Hepatocyte (in vitro differentiated cells): ENCODE results near the gene MAP3K21. TPM values are rescaled to one million over a fixed set of nuclear protein-coding genes. Genes with fewer than 3 reads are reported as not detected.

Experiments
- DNase-seq: peaks from one replicate; pipeline ENCODE4 v3.0.0-alpha.2; 2016; ENCODE audit warnings: low spot score
- H2AFZ ChIP-seq: fragments of 200-600 bp; sonication (generic); 2 replicates; pipeline ENCODE4 v1.6.0; 2016; ENCODE audit warnings: antibody characterized with exemption, mild to moderate bottlenecking
- H3K27ac ChIP-seq: fragments of 200-600 bp; sonication (generic); 2 replicates; pipeline ENCODE4 v1.5.1; 2016; ENCODE audit warnings: mild to moderate bottlenecking
- H3K27me3 ChIP-seq: fragments of 200-600 bp; sonication (generic); 2 replicates; pipeline ENCODE4 v1.6.1; 2016
- H3K36me3 ChIP-seq: fragments of 200-600 bp; sonication (generic); replicated peaks from 2 replicates; pipeline ENCODE4 v1.5.1; 2016; ENCODE audit warnings: low read depth; ENCODE audit not compliant: insufficient read depth
- H3K4me1 ChIP-seq: fragments of 200-600 bp; sonication (generic); 2 replicates; pipeline ENCODE4 v1.5.1; 2016; ENCODE audit warnings: mild to moderate bottlenecking, moderate library complexity; ENCODE audit not compliant: insufficient read depth
- H3K4me2 ChIP-seq: fragments of 200-600 bp; sonication (generic); 2 replicates; pipeline ENCODE4 v1.6.0; 2016
- H3K4me3 ChIP-seq: fragments of 200-600 bp; sonication (generic); 2 replicates; pipeline ENCODE4 v1.5.1; 2016; ENCODE audit warnings: mild to moderate bottlenecking
- H3K79me2 ChIP-seq: fragments of 200-600 bp; sonication (generic); 2 replicates; pipeline ENCODE4 v1.6.0; 2017; ENCODE audit warnings: mild to moderate bottlenecking
- H3K9me2 ChIP-seq: fragments of 200-600 bp; sonication (generic); replicated peaks from 2 replicates; pipeline ENCODE4 v1.6.0; 2017; ENCODE audit warnings: mild to moderate bottlenecking; ENCODE audit not compliant: insufficient read depth
- H3K9me3 ChIP-seq: fragments of 200-600 bp; sonication (generic); 2 replicates; pipeline ENCODE4 v1.5.1; 2016; ENCODE audit warnings: low read depth, mild to moderate bottlenecking
- H4K20me1 ChIP-seq: fragments of 200-600 bp; sonication (generic); 2 replicates; pipeline ENCODE4 v1.6.0; 2016; ENCODE audit warnings: mild to moderate bottlenecking; ENCODE audit not compliant: insufficient read depth, poor library complexity, severe bottlenecking
- CTCF ChIP-seq: fragments of 200-600 bp; sonication (generic); IDR thresholded peaks from 2 replicates; pipeline ENCODE4 v1.5.1; 2016; ENCODE audit warnings: antibody characterized with exemption, mild to moderate bottlenecking; ENCODE audit not compliant: poor library complexity
- EZH2 ChIP-seq: fragments of 200-600 bp; sonication (generic); IDR thresholded peaks from 2 replicates; pipeline ENCODE4 v1.6.1; 2016; ENCODE audit warnings: antibody characterized with exemption, mild to moderate bottlenecking, borderline replicate concordance
- EZH2phosphoT487 ChIP-seq: fragments of 200-600 bp; sonication (generic); IDR thresholded peaks from one replicate; pipeline ENCODE4 v1.6.1; 2018; ENCODE audit warnings: antibody characterized with exemption, mild to moderate bottlenecking, low read depth, moderate library complexity; ENCODE audit not compliant: unreplicated experiment, severe bottlenecking
- WGBS: methylation state at CpG from one replicate; pipeline ENCODE4 v1.1.6; 2016; ENCODE audit warnings: low lambda C conversion rate; ENCODE audit errors: missing lambda C conversion rate; 5-methylcytosine and 5-hydroxymethylcytosine counted together
- polyA plus RNA-seq: library from polyadenylated mRNA; unstranded; fragments of >200 nt; fragmentation: Nextera tagmentation; extraction: Ambion mirVana; gene quantifications from 2 replicates; pipeline ENCODE4 v1.2.1, GENCODE V29; 2016
- total RNA-seq: library from RNA; depleted of rRNA; stranded (reverse); fragments of >200 nt; gene quantifications from 2 replicates; pipeline ENCODE4 v1.2.3, GENCODE V29; 2014

Gene MAP3K21
- total and polyA plus RNA-seq, 2 experiments from 2014 or later = 2.5 to 6.9 TPM

- no peak overlapping the region for H3K27ac ChIP-seq
These were observed 14.6 kb downstream of the MAP3K21 start for GRCh38 chr1:233342086-233342485.

GRCh38 chr1:233343262-233343661 lies 15.7 kb downstream of the MAP3K21 start:
- WGBS = 92% methylated on average over 1 of the region's 1 CpG
- no peak for DNase-seq
- H3K27ac ChIP-seq = no peak overlapping the region

More at GRCh38 chr1:233342086-233342485, 14.6 kb downstream of the MAP3K21 start:
- no peak for TF ChIP-seq CTCF
- Histone ChIP-seq H3K9me3 (no peaks in the 10 kb centered on the region), H3K27me3 (no peaks in the 10 kb centered on the region), H3K4me3 (no peak overlapping the region), H3K4me1 (no peaks in the 10 kb centered on the region), H3K9me2 (no peaks in the 10 kb centered on the region), H3K36me3 (no peaks in the 10 kb centered on the region), H3K4me2 (no peak overlapping the region), H3K79me2 (peaks cover 28% of the 10 kb centered on the region), H2AFZ (no peak overlapping the region), H4K20me1 (no peaks in the 10 kb centered on the region)
- DNase-seq = no peak

GRCh38 chr1:233347338-233347737 lies 19.8 kb downstream of the MAP3K21 start:
- no peak overlapping the region for H3K4me2 ChIP-seq
- no peaks in the 10 kb centered on the region for H3K9me3 ChIP-seq
- TF ChIP-seq CTCF (no peak), EZH2phosphoT487 (no peak), EZH2 (no peak)
- no peaks in the 10 kb centered on the region for H3K79me2 ChIP-seq
- H3K27ac ChIP-seq = no peak overlapping the region
- WGBS = 73% methylated on average over 5 of the region's 5 CpGs
- no peak overlapping the region for H3K4me3 ChIP-seq
- H3K9me2 ChIP-seq = no peaks in the 10 kb centered on the region
- H3K4me1 ChIP-seq = no peaks in the 10 kb centered on the region
- H2AFZ ChIP-seq = no peak overlapping the region
- DNase-seq = no peak
- H3K27me3 ChIP-seq = no peaks in the 10 kb centered on the region
- no peaks in the 10 kb centered on the region for H4K20me1 ChIP-seq
- H3K36me3 ChIP-seq = no peaks in the 10 kb centered on the region

More at GRCh38 chr1:233343262-233343661, 15.7 kb downstream of the MAP3K21 start:
- Histone ChIP-seq H3K79me2 (peaks cover 16% of the 10 kb centered on the region), H3K27me3 (no peaks in the 10 kb centered on the region), H3K9me2 (no peaks in the 10 kb centered on the region), H2AFZ (no peak overlapping the region), H3K36me3 (no peaks in the 10 kb centered on the region), H3K4me2 (no peak overlapping the region), H3K4me1 (no peaks in the 10 kb centered on the region), H3K4me3 (no peak overlapping the region), H4K20me1 (no peaks in the 10 kb centered on the region), H3K9me3 (no peaks in the 10 kb centered on the region)
- TF ChIP-seq EZH2 (no peak), EZH2phosphoT487 (no peak), CTCF (no peak)

GRCh38 chr1:233349137-233349536 lies 21.6 kb downstream of the MAP3K21 start:
- H3K4me3 ChIP-seq = no peak overlapping the region
- 80% methylated on average over 5 of the region's 5 CpGs for WGBS
- no peak overlapping the region for H2AFZ ChIP-seq
- no peak overlapping the region for H3K27ac ChIP-seq
- H4K20me1 ChIP-seq = no peaks in the 10 kb centered on the region
- no peaks in the 10 kb centered on the region for H3K27me3 ChIP-seq
- H3K9me2 ChIP-seq = no peaks in the 10 kb centered on the region
- H3K9me3 ChIP-seq = no peaks in the 10 kb centered on the region
- no peaks in the 10 kb centered on the region for H3K4me1 ChIP-seq
- DNase-seq = no peak
- no peaks in the 10 kb centered on the region for H3K79me2 ChIP-seq
- H3K36me3 ChIP-seq = no peaks in the 10 kb centered on the region
- H3K4me2 ChIP-seq = no peak overlapping the region
- TF ChIP-seq EZH2 (no peak), CTCF (no peak), EZH2phosphoT487 (no peak)
